ENCODE results near the gene SLC25A21. TPM values are rescaled to one million over a fixed set of nuclear protein-coding genes. Genes with fewer than 3 reads are reported as not detected.
"Not testable (repeated sequence)": the region's sequence is repeated elsewhere in the genome, so short reads cannot be mapped to it uniquely, and the experiment has no call there.

SLC25A21 gene
- total RNA-seq, 1 experiment from 2014 or later: 1.4 TPM

GRCh38 chr14:37185670-37186069 is 13.3 kb upstream of the SLC25A21 start:
- H3K27ac Mint-ChIP-seq (ENCODE audit: low read depth, unreplicated experiment): no peak overlapping the region
- H3K36me3 Mint-ChIP-seq (ENCODE audit: insufficient read depth, unreplicated experiment): no peaks in the 10 kb centered on the region
- BruUV-seq (replicated peaks): no TSS peak
- H3K4me3 Mint-ChIP-seq (ENCODE audit: unreplicated experiment): no peak overlapping the region
- ChIA-PET POLR2A (no interaction called here), CTCF (no interaction called here)
- no peak for DNase-seq (ENCODE audit: unreplicated experiment)
- peaks cover 7% of the 10 kb centered on the region for H3K9me3 Mint-ChIP-seq (ENCODE audit: unreplicated experiment)
- H3K4me1 Mint-ChIP-seq (ENCODE audit: insufficient read depth, unreplicated experiment): no peaks in the 10 kb centered on the region
- H3K27me3 Mint-ChIP-seq (ENCODE audit: insufficient read depth, unreplicated experiment): no peaks in the 10 kb centered on the region
- intact Hi-C loops (cut with micrococcal nuclease): no loop called here
- TF ChIP-seq CTCF (IDR thresholded peaks at IDR 0.05; ENCODE audit: unreplicated experiment): no peak

GRCh38 chr14:37184520-37184919 is 12.1 kb upstream of the SLC25A21 start:
- BruUV-seq (replicated peaks); H3K36me3 Mint-ChIP-seq (ENCODE audit: insufficient read depth, unreplicated experiment); DNase-seq (ENCODE audit: unreplicated experiment); H3K9me3 Mint-ChIP-seq (ENCODE audit: unreplicated experiment); H3K27ac Mint-ChIP-seq (ENCODE audit: low read depth, unreplicated experiment); intact Hi-C loops (cut with micrococcal nuclease); CTCF ChIA-PET; POLR2A ChIA-PET; H3K4me1 Mint-ChIP-seq (ENCODE audit: insufficient read depth, unreplicated experiment); H3K4me3 Mint-ChIP-seq (ENCODE audit: unreplicated experiment); H3K27me3 Mint-ChIP-seq (ENCODE audit: insufficient read depth, unreplicated experiment): not testable (repeated sequence)

GRCh38 chr14:37181441-37181840 is 9.0 kb upstream of the SLC25A21 start:
- ChIA-PET CTCF (interaction anchor here (0.7 kb wide), 1 partner anchor 135 kb away, joined by 3 read pairs; no protein-coding TSS in a partner anchor), POLR2A (interaction anchor here (1.0 to 2.4 kb wide), 3 partner anchors 9 to 16 kb away, joined by 5 to 7 read pairs (median 6); partner anchors contain the start of genes MIPOL1 and SLC25A21)
- intact Hi-C loops (cut with micrococcal nuclease): no loop called here
- Mint-ChIP-seq H3K4me1 (ENCODE audit: insufficient read depth, unreplicated experiment) (peaks cover 5% of the 10 kb centered on the region), H3K4me3 (ENCODE audit: unreplicated experiment) (no peak overlapping the region), H3K27me3 (ENCODE audit: insufficient read depth, unreplicated experiment) (no peaks in the 10 kb centered on the region), H3K36me3 (ENCODE audit: insufficient read depth, unreplicated experiment) (no peaks in the 10 kb centered on the region), H3K9me3 (ENCODE audit: unreplicated experiment) (no peaks in the 10 kb centered on the region), H3K27ac (ENCODE audit: low read depth, unreplicated experiment) (no peak overlapping the region)
- BruUV-seq (replicated peaks): no TSS peak
- no peak for DNase-seq (ENCODE audit: unreplicated experiment)
- TF ChIP-seq CTCF (IDR thresholded peaks at IDR 0.05; ENCODE audit: unreplicated experiment): no peak

- BruUV-seq (replicated peaks); H3K27me3 Mint-ChIP-seq (ENCODE audit: insufficient read depth, unreplicated experiment); H3K4me1 Mint-ChIP-seq (ENCODE audit: insufficient read depth, unreplicated experiment); DNase-seq (ENCODE audit: unreplicated experiment); H3K9me3 Mint-ChIP-seq (ENCODE audit: unreplicated experiment); H3K36me3 Mint-ChIP-seq (ENCODE audit: insufficient read depth, unreplicated experiment); intact Hi-C loops (cut with micrococcal nuclease); H3K4me3 Mint-ChIP-seq (ENCODE audit: unreplicated experiment); H3K27ac Mint-ChIP-seq (ENCODE audit: low read depth, unreplicated experiment): not testable (repeated sequence)
- ChIA-PET POLR2A (interaction anchor here (0.5 kb wide), 1 partner anchor 751 kb away, joined by 4 read pairs; no protein-coding TSS in a partner anchor), CTCF (interaction anchor here (0.7 kb wide), 1 partner anchor 135 kb away, joined by 3 read pairs; no protein-coding TSS in a partner anchor)
These were observed 8.5 kb upstream of the SLC25A21 start for GRCh38 chr14:37180886-37181285.

GRCh38 chr14:37179896-37180502 is 7.6 kb upstream of the SLC25A21 start:
- intact Hi-C loops (cut with micrococcal nuclease): no loop called here
- Mint-ChIP-seq H3K27ac (ENCODE audit: low read depth, unreplicated experiment) (no peak overlapping the region), H3K4me3 (ENCODE audit: unreplicated experiment) (no peak overlapping the region), H3K9me3 (ENCODE audit: unreplicated experiment) (no peaks in the 10 kb centered on the region), H3K4me1 (ENCODE audit: insufficient read depth, unreplicated experiment) (peaks cover 5% of the 10 kb centered on the region), H3K36me3 (ENCODE audit: insufficient read depth, unreplicated experiment) (no peaks in the 10 kb centered on the region), H3K27me3 (ENCODE audit: insufficient read depth, unreplicated experiment) (no peaks in the 10 kb centered on the region)
- DNase-seq (ENCODE audit: unreplicated experiment): peak; percentile 29
- no peak for TF ChIP-seq CTCF (IDR thresholded peaks at IDR 0.05; ENCODE audit: unreplicated experiment)
- BruUV-seq (replicated peaks): no TSS peak
- POLR2A ChIA-PET: no interaction called here
- CTCF ChIA-PET: interaction anchor here (0.6 kb wide), 2 partner anchors 52 to 182 kb away, joined by 3 read pairs; no protein-coding TSS in a partner anchor

All from MCF 10A (cell line).